Suppressor macrophage treated with lipopolysaccharide for 1 hour (primary cell): ENCODE results near the gene TBC1D1.
"Not testable (repeated sequence)": the region's sequence is repeated elsewhere in the genome, so short reads cannot be mapped to it uniquely, and the experiment has no call there.

ENCODE experiments used
- DNase-seq, 3 donors: peaks; one replicate each; pipeline ENCODE4 v3.0.0-alpha.2; 2020 to 2022

TBC1D1 gene

GRCh38 chr4:38017609-38018008 lies 126.7 kb downstream of the TBC1D1 start:
- DNase-seq, result no peak

GRCh38 chr4:38020386-38020785 lies 129.5 kb downstream of the TBC1D1 start:
- DNase-seq, result no peak

- not testable (repeated sequence) for DNase-seq
These were observed 130.1 kb downstream of the TBC1D1 start for GRCh38 chr4:38020961-38021360.

GRCh38 chr4:38021751-38022150 lies 130.9 kb downstream of the TBC1D1 start:
- DNase-seq, result no peak

- DNase-seq, result peak; percentile 51 to 81 (median 71)
These were observed 132.7 kb downstream of the TBC1D1 start for GRCh38 chr4:38023347-38024205.

- DNase-seq, result no peak
These were observed 133.3 kb downstream of the TBC1D1 start for GRCh38 chr4:38024206-38024509.

GRCh38 chr4:38025665-38026064 lies 134.8 kb downstream of the TBC1D1 start:
- DNase-seq, result no peak

- no peak for DNase-seq
These were observed 135.4 kb downstream of the TBC1D1 start for GRCh38 chr4:38026158-38026740.

GRCh38 chr4:38030023-38030422 lies 139.1 kb downstream of the TBC1D1 start:
- peak in 1 of 3 donors; percentile 13 for DNase-seq

GRCh38 chr4:38034986-38035882 lies 144.3 kb downstream of the TBC1D1 start:
- peak; percentile 71 to 87 (median 84) for DNase-seq

- DNase-seq, result no peak
These were observed 145.7 kb downstream of the TBC1D1 start for GRCh38 chr4:38036548-38036947.

GRCh38 chr4:38037612-38038011 lies 146.7 kb downstream of the TBC1D1 start:
- no peak for DNase-seq

GRCh38 chr4:38040619-38041018 lies 149.7 kb downstream of the TBC1D1 start:
- DNase-seq, result no peak

- DNase-seq, result no peak
These were observed 153.2 kb downstream of the TBC1D1 start for GRCh38 chr4:38044060-38044459.

GRCh38 chr4:38045289-38045988 lies 154.6 kb downstream of the TBC1D1 start:
- DNase-seq, result no peak

- no peak for DNase-seq
These were observed 156.0 kb downstream of the TBC1D1 start for GRCh38 chr4:38046727-38047489.

GRCh38 chr4:38049545-38050170 lies 158.8 kb downstream of the TBC1D1 start:
- no peak for DNase-seq

GRCh38 chr4:38050560-38051350 lies 159.9 kb downstream of the TBC1D1 start:
- no peak for DNase-seq

- DNase-seq, result no peak
These were observed 164.7 kb downstream of the TBC1D1 start for GRCh38 chr4:38055566-38055965.

- DNase-seq, result no peak
These were observed 165.3 kb downstream of the TBC1D1 start for GRCh38 chr4:38056011-38056685.
